HG03025 (cell line): Measurements from ENCODE around the gene DLX2.

ENCODE experiments used
- ATAC-seq: cut with Tn5 transposase; IDR thresholded peaks from one replicate; pipeline ENCODE4 v1.9.1; 2021; ENCODE audit warnings: mild to moderate bottlenecking, moderate library complexity; ENCODE audit not compliant: unreplicated experiment, low FRiP score

The DLX2 gene

GRCh38 chr2:172108587-172108930 is 5.9 kb upstream of the DLX2 start:
- ATAC-seq, result no peak

GRCh38 chr2:172107690-172108586 is 5.2 kb upstream of the DLX2 start:
- no peak for ATAC-seq

- no peak for ATAC-seq
Observed at GRCh38 chr2:172106108-172106961, 3.6 kb upstream of the DLX2 start.

- ATAC-seq, result no peak
Observed at GRCh38 chr2:172105471-172106107, 2.9 kb upstream of the DLX2 start.

GRCh38 chr2:172103471-172104272 is 972 bp upstream of the DLX2 start:
- ATAC-seq, result no peak

GRCh38 chr2:172101821-172102390 is 794 bp downstream of the DLX2 start:
- ATAC-seq, result no peak

- no peak for ATAC-seq
Observed at GRCh38 chr2:172100935-172101820, 1.5 kb downstream of the DLX2 start.

- ATAC-seq, result no peak
Observed at GRCh38 chr2:172100080-172100934, 2.4 kb downstream of the DLX2 start.

GRCh38 chr2:172099472-172100079 is 3.1 kb downstream of the DLX2 start:
- no peak for ATAC-seq

GRCh38 chr2:172098650-172099471 is 3.8 kb downstream of the DLX2 start:
- no peak for ATAC-seq

- ATAC-seq, result no peak
Observed at GRCh38 chr2:172098287-172098649, 4.4 kb downstream of the DLX2 start.

- no peak for ATAC-seq
Observed at GRCh38 chr2:172097557-172098131, 5.1 kb downstream of the DLX2 start.

- no peak for ATAC-seq
Observed at GRCh38 chr2:172096626-172097547, 5.8 kb downstream of the DLX2 start.

- no peak for ATAC-seq
Observed at GRCh38 chr2:172095905-172096625, 6.6 kb downstream of the DLX2 start.
